ENCODE results near the gene STRIT1.
"Not testable (repeated sequence)": the region's sequence is repeated elsewhere in the genome, so short reads cannot be mapped to it uniquely, and the experiment has no call there.

Gene STRIT1

DNA sequence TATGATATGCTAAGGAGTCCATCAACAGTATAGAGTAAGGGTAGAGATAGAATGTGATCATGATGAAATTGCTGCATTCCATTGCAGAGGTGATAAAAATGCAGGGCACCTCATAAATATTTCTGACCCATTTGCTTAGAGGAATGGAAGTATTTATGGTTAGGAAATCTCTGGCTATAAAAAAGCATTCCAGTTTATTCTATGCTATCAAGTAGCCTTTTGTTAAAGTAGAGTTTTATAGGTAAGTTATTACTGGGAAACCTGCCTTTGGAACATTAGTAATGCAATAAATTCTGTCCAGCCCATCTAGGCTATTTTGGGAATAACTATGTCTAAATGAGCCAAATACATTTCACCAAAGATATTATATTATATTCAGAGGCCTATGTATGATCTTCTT, 19.8 kb upstream of the STRIT1 start:
- peak; percentile 33 for DNase-seq (ENCODE audit: low spot score)

DNA sequence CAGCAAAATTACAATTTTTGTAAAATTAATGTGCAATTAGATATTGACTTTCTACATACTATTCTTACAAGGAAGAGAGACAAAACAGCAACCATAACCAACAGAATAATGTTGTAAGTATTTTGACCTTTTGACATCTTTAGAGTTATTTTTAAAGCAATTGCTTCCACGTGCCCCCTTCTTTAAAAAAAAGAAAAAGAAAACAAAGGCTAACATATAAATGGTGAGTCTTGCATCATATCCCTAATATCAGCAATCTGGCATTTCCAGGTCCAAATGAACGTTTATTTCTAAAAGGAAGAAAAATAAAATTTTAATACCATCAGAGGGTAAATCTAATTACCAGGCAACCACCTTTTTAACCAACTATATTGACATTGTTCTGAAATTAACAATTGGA, 19.3 kb upstream of the STRIT1 start:
- DNase-seq (ENCODE audit: low spot score), result no peak

DNA sequence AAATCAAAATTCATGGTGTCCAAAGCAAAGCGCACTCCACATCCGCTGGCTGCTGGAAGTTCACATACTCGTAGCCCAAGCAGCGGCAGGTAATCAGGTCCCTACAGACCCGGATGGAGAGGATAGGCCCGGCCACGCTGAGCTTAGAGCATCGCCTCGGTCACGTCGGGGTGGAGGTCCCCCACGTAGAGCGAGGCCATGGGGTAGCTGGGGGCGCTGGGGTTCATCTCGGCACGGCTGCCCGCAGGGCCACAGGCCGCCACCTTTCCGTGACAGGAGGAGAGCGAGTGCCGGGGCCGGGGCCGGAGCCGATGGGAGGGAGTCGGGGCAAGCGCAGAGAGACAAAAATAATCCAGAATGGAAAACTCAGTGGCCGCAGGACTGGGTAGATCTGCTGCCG, 16.1 kb upstream of the STRIT1 start:
- DNase-seq (ENCODE audit: low spot score), result no peak

DNA sequence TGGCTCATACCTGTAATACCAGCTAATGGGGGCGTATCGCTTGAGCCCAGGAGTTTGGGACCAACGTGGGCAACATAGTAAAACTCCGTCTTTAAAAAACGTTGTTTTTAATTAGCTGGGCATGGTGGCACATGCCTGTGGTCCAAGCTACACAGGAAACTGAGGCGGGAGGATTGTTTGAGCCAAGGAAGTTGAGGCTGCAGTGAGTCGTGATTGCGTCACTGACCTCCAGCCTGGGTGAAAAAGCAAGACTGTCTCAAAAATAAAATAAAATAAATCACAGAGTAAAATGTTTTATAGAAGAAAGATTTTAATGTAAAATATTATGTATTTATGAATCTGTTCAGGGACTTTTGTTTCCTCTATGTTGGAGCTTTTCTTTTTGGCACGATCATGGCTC, 15.3 kb upstream of the STRIT1 start:
- DNase-seq (ENCODE audit: low spot score), result no peak

DNA sequence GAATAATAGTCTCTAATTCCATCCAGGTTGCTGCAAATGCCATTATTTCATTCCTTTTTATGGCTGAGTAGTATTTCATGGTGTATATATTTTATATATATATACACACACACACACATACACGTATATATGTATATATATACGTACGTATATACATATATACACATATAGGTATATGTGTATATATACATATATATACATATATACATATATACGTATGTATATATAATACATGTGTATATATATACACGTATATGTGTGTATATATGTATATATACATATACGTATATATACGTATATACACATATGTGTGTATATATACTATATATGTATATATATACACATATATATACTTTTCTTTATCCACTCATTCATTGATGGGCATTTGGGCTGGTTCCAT, 13.7 kb upstream of the STRIT1 start:
- no peak for DNase-seq (ENCODE audit: low spot score)

DNA sequence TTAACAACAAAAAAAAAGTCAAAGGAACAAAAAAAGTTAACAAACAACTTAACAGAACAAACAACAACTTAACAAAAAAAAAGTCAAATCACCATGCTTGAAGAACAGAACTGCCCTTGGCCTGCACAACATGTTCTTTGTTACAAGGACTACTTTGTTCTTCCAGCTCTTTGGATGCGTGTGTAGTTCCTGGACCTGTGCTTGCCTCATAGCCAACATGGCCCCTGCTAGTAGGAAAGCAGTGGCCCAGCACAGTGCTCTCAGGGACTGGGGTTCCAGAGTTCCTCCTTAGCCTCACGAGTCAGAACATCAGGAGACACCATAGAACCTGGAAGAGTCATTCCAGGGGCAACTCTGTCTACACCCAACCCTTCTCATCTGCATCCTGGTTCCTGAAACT, 10.9 kb upstream of the STRIT1 start:
- no peak for DNase-seq (ENCODE audit: low spot score)

DNA sequence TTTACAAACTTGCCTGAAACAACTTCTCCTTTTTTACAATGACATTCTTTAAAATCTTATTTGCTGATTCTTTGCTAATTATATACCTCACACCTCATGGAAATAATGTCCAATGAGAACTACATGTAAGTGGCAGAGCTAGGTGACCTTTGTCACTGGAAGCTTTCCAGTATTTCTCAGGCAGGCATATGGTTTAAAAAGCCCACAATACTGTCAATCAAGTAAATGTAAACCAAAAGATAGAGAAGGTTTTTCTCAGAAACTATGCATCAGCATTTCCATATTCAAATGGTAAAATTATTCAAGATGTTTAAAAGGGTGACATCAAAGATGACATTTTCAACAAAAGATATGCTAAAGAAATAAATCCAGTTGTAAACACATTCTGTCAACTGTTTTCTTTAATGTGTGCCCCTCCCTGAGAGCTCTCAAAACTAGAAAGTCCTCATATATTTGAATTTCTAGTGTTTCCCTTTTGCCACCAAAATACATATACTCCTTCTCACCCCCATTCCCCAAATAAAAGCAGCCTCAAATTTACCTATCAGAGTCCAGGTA, 10.1 kb upstream of the STRIT1 start:
- no peak for DNase-seq (ENCODE audit: low spot score)

DNA sequence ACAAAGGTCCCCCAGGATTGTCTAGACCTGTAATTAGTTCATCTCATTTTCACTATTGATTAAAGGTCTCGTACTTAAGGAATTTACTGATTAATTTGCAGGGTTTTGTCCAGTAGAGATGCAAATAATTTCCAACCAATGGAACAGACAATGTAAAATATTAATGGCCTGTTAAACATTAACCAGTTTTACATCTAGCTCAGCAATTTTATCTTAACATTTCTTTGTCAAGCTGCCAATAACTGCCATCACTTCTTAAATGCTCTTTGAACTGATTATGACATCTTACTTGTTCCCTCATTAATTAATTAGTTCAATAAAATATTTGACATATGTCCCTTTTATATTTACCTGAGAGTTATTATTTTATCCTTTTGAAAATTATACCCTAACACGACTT, 9.4 kb upstream of the STRIT1 start:
- no peak for DNase-seq (ENCODE audit: low spot score)

DNA sequence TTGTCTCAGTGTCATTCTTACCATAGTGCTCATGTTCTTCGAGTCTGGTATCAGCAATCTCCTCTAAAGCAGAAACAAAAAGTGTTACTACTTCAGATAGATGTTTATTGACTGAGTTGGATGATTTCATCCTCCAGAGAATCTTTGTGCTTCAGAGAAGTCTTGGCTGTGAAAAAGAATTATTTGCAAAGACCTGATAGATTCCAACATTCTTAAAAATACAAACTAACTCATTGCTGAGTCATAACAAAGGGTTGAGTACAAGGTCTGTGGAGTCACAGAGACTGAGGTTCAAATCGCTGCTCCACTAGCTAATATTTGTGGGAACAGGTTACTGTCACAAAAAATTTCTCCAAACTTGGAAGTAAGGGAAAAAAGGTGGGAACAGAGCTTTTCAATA, 9.0 kb upstream of the STRIT1 start:
- no peak for DNase-seq (ENCODE audit: low spot score)

DNA sequence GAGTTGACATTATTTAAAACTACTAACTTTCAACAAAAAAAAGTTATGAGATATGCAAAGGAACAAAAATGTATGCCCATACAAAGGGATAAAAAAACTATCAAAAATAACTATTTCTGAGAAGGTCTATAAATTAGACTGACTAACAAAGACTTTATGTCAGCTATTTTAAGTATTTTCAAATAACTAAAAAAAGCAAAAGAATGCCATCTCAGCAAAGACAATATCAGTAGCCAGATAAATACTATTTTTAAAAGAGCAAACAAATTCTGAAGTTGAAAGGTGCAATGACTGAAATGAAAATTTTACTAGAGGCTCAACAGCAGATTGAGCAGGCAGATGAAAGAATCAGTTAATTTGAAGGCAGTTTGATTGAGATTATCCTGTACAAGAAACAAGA, 3.6 kb upstream of the STRIT1 start:
- no peak for DNase-seq (ENCODE audit: low spot score)

DNA sequence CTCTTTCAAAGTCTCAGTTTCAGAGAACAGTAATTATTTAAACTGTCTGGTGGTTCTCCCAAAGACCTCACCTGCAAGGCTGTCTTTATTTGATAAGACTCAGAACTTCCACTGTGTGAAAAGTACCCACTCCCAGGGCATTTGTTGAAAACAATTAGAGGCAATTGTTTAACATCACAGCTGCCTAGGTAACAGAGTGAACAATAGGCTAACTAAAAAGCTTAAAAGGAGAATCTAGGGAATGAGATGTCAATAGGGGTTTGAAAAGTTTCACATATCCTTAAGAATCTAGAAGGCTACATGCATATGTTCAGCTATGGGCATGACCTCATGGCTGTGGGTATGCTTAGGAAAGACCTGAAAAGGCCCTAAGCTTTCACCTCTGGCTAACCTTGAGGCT, 2.9 kb upstream of the STRIT1 start:
- DNase-seq (ENCODE audit: low spot score), result no peak

DNA sequence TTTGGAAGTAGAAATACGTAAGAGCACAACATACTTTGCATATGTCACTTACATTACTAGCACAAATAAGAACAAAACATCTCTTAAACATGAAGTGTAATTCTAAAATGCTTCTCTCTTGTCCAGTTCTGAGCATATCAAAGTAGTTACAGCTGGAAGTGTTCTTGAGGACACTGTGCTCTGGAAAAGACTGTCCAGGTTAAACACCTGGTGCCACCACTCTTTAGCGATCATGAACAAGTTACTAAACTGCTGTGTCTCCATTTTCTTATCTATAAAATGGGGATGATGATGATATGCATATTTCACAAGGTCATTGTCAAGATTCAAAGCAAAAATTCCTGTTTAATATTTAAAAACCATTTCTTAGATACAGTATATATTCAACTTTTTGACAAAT, 790 bp downstream of the STRIT1 start:
- DNase-seq (ENCODE audit: low spot score), result no peak

DNA sequence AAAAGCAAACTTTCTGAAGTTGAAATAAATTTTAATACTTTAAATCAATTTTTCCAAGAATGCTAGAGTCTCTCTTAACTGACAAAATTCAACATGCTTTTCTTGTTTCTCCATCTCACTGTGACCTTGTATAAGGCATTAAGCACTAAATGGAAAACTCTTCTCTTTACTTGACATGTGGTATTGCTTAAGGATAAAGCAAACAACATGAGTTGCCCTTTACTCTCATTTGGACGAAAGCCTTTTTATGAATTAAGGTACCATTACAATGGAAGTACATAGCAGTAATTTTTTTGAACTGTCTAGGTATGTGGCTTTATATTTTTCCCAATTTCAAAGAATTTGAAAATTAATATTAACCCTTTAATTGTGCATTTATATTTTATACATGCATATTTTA, 1.4 kb downstream of the STRIT1 start:
- DNase-seq (ENCODE audit: low spot score), result no peak

DNA sequence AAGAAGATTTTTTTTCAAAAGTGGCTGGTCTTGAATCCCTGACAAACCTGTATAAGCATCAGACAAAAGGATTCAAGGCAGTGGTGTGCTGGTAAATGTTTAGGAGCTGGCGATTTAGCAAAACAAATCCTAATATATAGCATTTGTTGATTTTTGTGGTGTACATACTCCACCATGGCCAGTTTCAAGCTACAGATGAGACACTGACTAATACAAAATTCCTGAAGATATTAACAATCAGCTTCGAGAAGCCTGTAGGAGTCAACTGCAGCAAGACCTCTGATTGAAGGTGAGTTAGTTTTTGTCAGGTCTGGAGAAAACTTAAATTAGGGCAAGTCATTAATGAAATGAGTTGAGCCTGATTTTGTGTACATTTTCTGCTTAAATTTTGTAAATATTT, 6.7 kb downstream of the STRIT1 start:
- no peak for DNase-seq (ENCODE audit: low spot score)

DNA sequence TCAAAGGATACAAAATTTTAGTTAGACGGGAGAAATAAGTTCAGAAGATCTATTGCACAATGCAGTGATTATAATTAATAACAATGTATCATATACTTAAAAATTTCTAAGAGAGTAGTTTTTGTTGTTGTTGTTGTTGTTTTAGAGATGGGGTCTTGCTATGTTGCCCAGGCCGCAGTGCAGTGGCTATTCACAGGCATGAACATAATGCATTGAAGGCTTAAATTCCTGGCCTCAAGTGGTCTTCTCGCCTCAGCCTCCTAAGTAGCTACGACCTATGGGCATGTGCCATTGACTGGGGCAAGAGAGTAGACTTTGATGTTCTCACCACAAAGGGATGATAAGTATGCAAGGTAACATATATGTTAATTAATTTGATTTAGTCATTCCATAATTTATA, 7.5 kb downstream of the STRIT1 start:
- no peak for DNase-seq (ENCODE audit: low spot score)

DNA sequence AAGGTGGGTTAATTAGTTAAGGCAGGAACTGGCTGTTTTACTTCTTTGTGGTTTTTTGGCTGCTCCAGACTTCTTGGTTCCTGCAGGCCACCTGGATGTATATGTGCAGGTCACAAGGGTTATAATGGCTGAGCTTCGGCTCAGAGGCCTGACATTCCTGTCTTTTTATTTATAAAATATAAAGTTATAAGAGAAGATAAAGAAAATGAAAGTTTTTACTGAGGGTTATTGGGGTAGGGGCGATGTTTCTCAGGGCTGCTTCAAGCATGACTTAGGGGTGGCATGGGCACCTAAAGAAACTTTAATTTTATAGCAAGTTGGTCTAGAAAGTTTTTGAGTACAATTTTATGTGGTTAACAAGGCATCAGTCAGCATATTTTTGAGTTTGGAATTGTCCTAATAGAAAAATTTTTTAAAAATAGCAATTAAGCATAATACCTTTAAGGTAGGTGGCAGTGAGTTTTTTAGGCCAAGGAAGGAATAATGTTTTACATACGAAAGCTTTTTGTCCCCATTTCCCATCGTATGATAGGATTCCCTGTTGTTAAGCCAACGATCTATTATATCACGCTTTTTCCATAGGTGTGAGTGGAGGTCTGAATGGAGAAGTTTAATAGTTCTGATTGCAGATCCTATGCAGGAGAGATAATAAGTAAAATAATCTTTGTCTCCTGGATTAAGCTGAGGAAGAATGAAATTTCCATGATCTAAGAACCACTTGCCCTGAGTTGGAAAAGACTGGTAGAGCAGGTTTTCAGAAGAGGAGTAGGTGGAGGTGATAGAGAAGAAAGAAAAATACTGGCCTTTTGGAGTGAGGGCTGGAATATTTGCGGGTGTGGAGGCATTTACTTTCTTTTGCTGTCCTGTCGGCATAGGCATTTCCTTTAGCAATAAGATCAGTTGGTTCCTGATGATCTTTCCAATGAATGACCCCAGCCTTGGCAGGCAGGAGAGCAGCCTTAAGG, 10.1 kb downstream of the STRIT1 start:
- no peak for DNase-seq (ENCODE audit: low spot score)

DNA sequence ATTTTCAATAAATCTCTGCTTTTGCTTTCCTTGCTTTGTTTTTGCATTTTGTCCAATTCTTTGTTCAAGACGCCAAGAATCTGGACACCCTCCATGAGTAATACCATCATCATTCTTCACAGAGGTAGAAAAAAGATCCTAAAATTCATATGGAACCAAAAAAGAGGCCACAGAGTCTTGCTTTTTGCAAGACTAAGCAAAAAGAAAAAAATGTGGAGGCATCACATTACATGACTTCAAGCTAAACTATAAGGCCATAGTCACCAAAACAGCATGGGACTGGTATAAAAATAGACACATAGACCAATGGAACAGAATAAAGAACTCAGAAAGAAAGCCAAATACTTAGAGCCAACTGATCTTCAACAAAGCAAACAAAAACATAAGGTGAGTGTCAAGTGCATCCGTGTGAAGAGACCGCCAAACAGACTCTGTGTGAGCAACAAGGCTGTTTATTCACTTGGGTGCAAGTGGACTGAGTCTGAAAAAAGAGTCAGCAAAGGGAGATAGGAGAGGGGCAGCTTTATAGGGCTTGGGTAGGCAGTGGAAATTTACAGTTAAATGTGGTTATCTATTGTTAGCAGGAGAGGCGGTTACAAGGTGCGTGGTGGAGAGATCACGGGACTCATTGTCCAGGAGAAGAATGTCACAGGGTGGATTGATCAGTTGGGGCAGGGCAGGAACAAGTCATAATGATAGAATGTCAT, 10.9 kb downstream of the STRIT1 start:
- DNase-seq (ENCODE audit: low spot score), result peak; percentile 51

DNA sequence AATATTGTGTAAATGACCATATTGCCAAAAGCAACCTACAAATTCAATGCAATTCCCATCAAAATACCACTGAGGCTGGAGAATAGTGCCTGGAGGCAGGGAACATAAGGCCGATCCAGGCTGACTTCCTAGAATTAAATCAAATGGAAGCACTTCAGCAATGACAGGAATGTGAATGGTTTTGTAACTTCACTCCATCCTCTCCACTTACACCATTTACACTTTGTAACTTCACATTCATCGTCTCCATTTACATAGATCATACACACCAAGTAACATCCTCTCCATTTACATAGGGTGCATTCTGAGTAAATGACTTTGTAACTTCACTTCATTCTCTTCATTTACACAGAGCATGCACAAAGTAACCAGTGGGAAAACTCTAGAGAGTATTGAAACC, 11.6 kb downstream of the STRIT1 start:
- no peak for DNase-seq (ENCODE audit: low spot score)

DNA sequence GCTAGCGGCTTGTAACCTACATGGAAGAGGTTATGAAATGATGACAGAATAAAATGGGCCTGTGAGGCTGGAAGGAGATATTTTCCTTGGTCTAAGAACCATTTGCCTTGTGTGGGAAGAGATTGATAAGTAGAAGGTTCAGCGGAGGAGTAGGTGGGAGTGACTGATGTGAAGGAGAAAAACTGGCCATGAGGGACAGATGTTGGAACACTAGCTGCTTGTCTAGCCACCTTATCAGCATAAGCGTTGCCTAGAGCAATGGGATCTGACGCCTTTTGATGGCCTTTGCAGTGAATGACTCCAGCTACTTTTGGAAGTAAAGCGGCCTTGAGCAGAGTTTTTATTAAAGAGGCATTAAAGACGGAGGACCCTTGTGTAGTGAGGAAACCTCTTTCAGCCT, 17.4 kb downstream of the STRIT1 start:
- not testable (repeated sequence) for DNase-seq (ENCODE audit: low spot score)

DNA sequence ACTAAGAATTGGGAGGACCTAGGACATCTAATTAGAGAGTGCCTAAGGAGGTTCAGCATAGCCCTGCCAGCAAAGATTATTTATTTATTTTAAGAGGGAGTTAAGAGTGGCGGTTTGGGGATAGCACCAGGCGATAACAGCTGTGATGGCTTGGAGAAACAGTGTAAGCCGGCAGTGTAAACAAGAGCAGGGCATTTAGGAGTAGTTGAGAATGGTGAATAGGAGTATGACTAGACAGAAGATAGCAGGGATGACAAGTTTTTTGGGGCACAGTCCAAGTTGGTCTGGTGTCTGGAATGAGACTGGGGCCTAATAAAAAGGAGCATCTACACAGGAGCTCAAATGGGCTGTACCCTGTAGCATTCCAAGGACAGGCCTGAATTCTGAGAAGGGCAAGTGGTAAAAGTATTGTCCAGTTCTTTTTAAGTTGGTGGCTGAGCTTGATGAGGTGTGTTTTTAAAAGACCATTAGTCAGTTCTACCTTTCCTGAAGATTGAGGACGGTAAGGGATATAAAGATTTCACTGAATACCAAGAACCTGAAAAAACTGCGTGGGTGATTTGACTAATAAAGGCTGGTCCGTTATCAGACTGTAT, 18.2 kb downstream of the STRIT1 start:
- DNase-seq (ENCODE audit: low spot score), result not testable (repeated sequence)

DNA sequence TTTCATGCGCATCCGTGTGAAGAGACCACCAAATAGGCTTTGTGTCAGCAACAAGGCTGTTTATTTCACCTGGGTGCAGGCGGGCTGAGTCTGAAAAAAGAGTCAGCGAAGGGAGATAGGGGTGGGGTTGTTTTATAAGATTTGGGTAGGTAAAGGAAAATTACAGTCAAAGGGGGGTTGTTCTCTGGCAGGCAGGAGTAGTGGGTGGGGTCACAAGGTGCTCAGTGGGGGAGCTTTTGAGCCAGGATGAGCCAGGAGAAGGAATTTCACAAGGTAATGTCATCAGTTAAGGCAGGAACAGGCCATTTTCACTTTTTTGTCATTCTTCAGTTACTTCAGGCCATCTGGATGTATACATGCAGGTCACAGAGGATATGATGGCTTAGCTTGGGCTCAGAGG, 19.0 kb downstream of the STRIT1 start:
- DNase-seq (ENCODE audit: low spot score), result not testable (repeated sequence)

DNA sequence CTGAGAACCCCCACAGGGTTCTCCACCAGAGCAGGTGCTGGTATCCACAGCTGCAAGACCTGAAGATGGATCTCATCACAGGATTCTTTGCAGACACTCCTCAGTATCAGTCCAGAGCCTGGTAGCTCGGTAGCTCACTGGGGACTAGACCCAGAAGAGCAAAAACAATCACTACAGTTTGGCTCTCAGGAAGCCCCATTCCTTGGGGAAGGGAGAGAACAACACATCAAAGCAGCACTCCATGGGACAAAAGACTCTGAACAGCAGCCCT, 22.2 kb downstream of the STRIT1 start:
- DNase-seq (ENCODE audit: low spot score), result no peak
